ENCODE measurements around the gene SDHC.
"Not testable (repeated sequence)": the region's sequence is repeated elsewhere in the genome, so short reads cannot be mapped to it uniquely, and the experiment has no call there.

The SDHC gene

DNA sequence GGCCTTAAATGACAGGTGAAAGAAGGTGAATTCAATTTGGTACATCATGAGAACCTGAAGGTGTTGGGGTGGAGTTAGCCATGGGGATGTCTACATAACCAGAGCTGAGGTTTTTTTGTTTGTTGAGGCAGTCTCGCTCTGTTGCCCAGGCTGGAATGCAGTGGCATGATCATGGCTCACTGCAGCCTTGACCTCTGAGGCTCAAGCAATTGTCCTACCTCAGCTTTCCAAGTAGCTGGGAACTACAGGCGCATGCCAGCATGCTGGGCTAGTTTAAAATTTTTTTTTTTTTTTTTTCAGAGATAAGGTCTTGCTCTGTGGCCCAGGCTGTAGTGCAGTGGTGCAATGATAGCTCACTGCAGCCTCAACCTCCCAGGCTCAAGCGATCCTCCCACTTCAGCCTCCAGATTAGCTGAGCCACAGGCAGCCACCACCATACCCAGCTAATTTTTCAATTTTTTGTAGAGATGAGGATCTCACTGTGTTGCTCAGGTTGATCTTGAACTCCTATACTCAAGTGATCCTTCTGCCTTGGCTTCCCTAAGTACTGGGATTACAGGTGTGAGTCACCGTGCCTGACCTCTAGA, 2.5 kb upstream of the SDHC start:
- DNase-seq = no peak

DNA sequence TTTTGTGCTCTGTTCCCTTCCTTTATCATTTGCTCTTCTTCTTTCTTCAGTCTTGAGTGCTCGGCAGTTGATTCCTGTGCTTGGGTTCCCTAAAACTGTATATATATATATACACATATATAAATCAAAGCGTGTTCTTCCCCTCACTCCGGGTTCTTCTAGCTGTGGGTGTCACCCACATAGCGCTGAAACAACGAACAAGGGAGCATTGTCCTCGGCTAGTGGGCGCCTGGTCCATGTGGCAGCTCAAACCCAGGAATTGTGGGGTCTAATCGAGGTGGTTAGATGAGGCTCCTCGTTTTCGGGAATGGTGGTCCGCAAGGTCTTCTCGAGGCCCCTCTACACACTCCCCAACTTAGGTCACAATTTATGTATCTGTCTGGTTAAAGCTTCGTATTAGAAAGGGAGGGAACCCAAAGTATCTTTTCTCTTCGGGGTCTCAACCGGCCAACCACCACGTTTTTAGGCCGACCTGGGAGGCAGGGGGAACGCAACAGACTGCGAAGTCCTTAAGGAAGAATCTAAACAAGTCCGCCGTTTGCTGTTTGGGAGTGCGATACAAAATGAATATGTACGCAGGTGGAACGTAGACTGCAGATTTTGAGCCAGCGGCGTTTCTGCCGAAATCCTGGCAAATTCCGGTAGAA, 504 bp upstream of the SDHC start:
- no peak for DNase-seq

DNA sequence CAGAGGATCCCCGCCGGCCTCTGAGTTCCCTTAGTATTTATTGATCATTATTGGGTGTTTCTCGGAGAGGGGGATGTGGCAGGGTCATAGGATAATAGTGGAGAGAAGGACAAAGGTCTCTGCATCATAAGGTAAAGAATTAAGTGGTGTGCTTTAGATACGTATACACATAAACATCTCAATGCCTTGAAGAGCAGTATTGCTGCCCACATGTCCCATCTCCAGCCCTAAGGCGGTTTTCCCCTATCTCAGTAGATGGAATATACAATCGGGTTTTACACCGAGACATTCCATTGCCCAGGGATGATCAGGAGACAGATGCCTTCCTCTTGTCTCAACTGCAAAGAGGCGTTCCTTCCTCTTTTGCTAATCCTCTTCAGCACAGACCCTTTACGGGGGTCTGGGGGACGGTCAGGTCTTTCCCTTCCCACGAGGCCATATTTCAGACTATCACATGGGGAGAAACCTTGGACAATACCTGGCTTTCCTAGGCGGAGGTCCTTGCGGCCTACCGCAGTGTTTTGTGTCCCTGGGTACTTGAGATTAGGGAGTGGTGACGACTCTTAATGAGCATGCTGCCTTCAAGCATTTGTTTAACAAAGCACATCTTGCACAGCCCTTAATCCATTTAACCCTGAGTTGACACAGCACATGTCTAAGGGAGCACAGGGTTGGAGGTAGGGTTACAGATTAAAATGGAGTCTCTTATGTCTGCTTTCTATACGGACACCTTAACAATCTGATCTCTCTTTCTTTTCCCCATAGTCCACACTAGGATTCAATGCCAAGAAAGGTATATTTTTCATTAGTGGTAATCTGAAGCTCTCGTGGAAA, 1.9 kb downstream of the SDHC start:
- DNase-seq = not testable (repeated sequence)

DNA sequence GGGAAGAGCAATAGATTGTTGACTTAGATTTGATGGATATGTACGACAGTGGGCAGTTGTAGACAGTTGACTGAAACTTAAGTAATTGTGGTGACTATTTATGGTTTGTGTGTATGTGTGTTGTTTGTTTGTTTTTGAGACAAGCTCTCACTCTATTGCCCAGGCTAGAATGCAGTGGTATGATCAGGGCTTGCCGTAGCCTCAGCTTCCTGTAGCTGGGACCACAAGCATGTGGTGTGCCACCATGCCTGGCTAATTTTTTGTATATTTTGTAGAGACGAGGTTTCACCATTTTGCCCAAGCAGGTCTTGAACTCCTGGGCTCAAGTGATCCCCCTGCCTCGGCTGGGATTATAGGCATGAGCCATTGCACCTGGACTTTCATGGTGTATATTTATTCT, 9.8 kb downstream of the SDHC start:
- no peak for DNase-seq

DNA sequence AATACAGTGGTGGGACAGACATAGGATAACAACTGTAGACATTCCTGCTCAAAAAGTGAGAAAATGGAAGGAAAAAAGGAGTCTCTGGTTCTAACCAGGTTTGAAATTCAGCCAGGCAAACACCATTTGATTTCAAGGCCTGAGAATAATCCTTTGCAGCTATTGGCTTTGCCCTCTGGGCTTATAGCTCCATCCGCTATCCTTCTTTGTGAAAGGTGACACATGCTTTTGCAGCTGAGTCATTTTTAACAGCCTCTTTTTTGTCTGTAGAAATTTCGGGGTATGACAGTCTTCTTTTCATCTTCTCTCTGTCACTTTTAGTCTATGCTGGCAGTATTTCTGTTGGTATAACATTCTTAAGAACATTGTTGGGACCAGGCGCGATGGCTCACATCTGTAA, 16.2 kb downstream of the SDHC start:
- no peak for DNase-seq

DNA sequence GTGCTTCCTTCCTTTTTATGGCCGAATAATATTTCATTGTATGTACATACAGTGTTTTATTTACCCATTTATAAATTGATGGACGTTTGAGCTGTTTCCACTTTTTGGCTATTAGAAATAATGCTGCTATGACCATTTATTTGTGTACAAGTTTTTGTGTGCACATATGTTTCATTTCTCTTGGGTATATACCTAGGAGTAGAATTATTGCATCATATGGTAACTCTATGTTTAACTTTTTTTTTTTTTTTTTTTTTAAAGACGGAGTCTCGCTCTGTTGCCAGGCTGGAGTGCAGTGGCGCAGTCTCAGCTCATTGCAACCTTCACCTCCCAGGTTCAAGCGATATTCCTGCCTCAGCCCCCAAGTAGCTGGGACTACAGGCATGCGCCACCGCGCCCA, 19.0 kb downstream of the SDHC start:
- no peak for DNase-seq

DNA sequence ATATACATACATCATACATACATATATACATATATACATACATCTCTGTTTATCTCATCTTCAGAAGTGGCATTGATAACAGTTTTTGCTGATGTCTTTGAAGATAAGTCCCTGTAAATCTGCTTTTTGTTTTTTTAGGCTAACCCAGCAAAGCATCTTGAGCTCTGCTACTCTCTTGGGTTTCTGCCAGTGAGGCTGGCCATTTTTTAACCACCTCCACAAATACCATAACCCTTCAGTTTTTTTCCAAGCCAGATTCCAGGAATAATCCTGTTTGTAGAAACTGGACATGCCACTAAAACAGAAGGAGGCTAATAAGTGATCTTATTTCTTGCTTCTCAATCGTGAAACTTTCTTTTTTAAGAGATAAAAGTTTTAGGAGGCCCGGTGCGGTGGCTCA, 21.6 kb downstream of the SDHC start:
- no peak for DNase-seq

DNA sequence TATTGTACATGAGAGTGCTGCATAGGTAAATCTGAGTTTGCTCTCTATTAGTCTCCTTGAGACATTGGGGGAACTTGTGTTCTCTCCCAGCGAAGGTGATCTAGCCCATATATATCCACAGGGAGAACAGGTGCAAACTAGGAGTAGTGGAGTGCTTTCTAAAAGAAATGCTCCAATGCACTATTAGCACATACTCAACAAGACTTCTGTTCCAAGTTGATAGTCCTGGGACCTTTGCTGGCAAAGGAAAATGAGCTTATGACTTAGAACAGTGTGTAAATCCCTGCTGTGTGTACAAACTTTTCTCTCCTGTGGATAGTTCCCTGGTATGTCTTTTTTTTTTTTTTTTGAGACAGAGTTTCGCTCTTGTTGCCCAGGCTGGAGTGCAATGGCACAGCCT, 28.0 kb downstream of the SDHC start:
- DNase-seq = no peak

DNA sequence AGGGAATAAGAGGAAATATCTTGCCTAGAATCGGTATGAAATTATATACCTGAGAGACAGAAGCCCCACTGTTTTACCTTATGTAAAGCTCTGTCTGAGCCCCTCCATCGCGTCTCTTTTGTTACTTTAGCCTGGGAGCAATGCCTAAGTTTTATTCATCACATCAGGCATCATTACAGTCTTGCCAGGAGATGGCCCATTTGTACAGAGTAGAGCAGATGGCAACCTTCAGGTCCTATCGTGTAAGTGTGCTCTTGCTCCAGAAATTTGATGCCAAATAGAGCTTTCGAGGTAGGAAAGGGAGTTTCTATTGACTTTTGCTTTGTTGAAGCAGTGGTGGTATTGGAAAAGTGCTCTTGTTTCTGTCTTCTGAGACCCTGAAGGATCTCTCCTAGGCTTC, 28.6 kb downstream of the SDHC start:
- DNase-seq = no peak

DNA sequence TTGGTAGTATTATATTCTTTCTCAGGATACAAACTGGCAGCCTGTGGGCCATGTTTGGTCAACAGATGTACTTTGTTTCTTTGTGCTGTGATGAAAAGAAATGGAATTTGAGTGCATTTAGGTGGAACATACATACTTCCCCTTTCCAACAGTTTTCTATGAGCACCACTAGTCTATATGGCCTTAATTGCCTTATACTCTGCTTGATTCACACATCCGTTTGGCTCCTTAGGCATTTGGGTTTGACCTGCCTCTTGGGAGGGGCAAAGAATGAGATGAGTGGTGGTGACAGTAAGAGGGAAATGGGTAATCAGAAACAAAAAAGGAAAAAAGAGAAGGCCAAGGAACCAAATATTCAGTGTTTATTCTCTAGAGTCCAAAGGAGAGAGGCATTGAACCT, 36.5 kb downstream of the SDHC start:
- no peak for DNase-seq

DNA sequence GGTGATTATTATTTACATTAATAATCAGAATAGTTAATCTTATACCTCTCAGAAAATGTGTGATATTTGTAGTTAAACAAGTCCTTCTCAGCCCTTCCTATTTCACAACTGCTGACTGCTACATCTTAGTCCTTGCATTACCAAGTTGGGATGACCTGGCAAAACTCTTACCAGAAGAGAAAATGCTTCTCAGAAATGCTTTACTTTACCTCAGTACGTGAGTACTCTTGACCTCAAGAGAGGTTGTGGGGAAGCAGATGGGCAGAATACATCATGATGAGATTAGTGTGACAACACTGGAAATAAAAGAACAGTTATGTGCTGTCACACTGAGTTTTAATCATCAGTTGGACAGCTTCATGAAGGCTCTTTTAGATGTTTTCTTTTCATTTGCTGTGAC, 37.3 kb downstream of the SDHC start:
- no peak for DNase-seq

DNA sequence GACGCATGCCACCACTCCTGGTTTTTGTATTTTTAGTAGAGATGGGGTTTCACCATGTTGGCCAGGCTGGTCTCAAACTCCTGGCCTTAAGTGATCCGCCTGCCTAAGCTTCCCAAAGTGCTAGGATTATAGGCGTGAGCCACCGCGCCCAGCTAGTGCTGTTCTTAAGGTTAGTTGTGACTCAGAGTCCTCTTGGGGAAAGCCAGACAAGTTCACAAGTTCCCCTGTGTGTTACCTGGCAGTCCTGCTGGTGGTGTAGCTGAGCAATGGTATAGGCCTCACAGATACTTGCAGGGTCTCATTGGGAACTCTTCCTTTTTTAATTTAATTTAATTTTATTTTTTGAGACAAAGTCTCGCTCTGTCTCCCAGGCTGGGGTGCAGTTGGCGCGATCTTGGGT, 42.9 kb downstream of the SDHC start:
- DNase-seq = no peak

DNA sequence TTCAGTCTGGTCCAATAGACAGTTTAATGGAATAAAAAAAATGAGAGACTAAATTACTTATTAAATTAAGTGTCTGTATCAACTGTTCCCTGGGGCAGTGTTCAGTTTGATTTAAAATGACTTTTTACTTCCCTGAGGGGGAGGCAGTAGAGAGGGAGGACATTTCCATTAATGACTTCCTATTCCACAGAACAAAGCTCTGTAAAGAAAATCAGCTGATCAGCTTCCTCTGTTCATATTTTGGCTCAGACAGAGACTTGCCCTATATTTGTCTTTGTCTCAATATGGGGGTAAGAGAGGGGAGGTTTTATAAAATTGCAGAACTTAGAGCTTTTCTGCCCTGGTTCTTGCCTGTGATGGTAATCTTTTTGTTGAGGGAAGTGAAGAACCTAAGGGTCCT, 45.1 kb downstream of the SDHC start:
- no peak for DNase-seq

DNA sequence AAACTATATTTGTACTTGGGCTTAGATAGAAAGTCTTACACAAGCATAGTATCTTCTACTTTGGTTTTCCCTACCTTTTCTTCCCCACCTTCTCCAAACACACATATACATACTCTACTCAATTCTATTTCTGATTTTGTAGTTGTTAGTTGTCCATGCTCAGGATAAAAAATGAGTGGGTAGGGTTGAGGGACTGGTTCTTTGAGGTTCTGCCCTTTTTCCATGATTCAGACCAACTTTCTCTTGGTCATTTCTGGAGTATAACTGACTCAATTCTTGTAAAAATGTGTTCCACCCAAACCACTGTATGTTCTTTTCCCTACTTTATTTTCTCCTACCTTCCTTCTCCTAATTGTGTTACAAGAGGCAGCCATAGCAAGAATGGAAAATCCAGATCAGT, 50.2 kb downstream of the SDHC start:
- DNase-seq = no peak

DNA sequence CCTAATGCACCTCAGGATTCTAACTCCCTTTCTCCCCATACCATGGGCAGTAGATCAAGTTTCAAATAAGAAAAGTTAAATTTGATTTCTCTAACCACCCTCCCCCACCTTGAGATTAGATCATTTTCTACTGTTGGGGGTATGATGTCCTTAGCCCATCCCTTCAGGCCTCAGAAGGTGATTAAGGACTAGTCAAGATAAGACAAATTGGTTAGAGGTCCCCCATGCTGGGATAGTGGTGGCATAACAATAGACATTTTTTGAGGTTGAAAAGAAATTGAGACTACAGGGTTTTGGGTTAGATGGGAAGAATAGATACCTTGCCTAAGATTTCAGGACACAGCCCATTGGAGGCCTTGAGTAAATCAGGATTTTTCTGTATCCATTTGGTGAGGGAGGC, 51.0 kb downstream of the SDHC start:
- DNase-seq = no peak

DNA sequence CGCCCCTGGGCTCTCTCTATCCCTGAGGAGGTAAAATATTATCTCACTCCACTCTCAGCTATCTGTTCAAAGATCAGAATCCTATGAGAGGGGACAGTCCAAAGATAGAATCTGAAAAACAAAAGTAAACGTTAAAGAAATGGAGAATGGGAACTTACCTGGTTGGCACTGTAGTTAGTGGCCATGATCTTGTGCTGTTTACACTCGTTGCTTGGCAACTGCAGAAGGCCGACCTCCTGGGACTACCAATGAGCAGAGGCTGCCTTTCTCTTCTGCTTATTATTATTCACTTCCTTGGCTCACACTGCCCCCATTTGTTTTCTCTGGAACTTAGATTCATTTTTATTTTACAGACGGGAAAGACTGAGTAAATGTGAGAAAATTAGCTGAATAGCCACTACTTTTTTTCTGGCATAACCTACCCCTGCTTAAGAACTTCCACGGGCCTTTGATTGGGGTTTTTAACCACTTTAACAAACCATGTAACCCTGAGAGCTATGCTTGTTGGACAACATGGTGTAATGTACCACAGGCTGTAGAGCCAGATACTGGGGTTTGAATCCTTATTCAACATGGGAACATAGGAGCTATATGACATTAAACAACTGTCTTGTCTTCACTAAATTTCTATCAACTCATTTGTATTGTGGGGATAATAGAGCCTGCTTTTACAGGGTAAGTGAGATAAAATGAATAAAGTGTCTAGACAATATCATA, 53.7 kb downstream of the SDHC start, which contains the start of gene CFAP126:
TSS of gene CFAP126 (minus strand) at position 193 of the 717 bp plus-strand sequence. CDS start at position 185, 8 bp downstream.
- peak; percentile 72 for DNase-seq

DNA sequence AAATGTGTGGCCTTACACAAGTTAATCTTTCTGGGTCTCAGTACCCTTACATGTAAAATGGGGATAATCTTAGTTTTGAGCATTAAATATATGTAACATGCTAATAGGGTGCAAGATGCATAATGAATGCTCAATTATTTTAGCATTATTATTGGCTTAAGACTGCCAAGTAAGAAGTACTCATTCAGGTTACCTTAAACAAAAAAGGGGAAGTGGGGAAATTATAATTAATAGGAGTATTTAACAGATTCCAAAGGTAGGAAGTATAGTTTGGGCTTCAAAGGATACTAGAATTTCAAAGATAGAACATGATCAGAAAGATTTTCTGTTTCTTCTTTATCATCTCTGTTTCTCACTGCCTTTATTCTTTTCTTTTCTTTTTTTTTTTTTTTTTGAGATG, 59.3 kb downstream of the SDHC start:
- no peak for DNase-seq

DNA sequence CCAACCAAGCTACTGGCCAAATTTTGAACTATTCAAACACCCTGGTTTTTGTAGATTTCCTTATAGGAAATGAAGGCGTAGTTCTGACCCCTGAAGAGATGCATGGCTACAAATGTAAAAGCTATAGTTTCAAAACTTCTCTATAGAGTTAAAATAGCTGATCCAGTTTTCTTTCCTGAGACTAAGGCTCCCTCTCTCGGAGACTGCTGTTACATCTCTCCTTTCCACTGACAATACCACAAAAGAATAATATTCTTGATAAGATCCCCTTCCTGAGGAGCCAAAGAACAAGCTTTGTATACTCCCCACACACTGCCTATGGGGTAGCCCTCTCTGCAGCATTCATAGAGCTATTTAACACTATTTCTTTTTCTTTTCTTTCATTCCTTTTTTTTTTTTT, 60.2 kb downstream of the SDHC start:
- DNase-seq = no peak

DNA sequence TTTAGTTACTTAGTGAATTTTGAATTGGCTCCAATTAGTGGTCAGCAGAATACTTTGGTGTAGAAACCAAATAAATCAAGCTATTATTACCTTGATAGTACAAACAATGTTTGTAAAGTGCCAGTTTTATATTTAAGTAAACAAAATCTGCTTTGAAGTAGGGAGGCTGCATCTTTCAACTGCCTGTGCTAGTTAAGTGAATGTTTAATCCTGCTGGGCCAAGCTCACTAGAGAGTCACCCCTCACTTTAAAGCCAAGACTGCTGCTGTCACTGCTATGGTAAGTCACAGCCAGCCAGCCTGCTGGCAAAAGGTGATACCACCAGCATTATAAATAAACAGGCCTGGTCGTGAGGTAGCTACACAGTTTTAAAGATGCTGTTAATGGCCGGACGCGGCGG, 63.8 kb downstream of the SDHC start:
- no peak for DNase-seq

DNA sequence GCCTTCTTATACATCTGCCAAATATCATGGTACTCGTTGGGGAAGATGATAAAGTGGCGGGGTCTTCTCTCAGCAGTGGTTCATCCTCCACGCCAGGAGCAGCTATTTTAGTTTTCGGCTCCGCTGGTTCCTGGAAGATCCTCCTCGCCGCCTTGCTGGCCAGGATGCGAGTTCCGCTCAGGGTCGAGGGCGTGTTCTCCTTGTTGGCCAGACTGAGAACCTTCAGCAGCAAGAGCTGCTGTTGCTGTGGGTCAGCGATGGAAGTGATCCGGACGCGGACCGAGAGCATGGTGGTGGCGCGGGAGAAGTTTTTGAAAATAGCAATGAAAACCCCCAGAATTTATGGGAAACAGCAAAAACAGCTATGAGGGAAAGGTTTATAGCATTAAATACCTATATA, 64.9 kb downstream of the SDHC start:
- DNase-seq = no peak

DNA sequence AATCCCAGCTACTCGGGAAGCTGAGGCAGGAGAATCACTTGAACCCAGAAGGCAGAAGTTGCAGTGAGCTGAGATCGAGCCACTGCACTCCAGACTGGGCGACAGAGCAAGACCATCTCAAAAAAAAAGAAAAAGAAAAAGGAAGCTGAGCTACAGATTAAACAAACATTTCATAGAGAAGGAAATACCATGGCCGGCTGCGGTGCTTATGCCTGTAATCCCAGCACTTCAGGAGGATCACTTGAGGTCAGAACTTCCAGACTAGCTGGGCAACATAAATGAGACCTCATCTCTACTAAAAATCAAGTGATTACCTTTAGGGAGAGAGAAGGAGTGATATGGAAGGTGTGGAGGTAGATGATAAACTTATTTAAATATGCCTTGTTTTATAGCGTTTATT, 67.5 kb downstream of the SDHC start:
- DNase-seq = no peak

DNA sequence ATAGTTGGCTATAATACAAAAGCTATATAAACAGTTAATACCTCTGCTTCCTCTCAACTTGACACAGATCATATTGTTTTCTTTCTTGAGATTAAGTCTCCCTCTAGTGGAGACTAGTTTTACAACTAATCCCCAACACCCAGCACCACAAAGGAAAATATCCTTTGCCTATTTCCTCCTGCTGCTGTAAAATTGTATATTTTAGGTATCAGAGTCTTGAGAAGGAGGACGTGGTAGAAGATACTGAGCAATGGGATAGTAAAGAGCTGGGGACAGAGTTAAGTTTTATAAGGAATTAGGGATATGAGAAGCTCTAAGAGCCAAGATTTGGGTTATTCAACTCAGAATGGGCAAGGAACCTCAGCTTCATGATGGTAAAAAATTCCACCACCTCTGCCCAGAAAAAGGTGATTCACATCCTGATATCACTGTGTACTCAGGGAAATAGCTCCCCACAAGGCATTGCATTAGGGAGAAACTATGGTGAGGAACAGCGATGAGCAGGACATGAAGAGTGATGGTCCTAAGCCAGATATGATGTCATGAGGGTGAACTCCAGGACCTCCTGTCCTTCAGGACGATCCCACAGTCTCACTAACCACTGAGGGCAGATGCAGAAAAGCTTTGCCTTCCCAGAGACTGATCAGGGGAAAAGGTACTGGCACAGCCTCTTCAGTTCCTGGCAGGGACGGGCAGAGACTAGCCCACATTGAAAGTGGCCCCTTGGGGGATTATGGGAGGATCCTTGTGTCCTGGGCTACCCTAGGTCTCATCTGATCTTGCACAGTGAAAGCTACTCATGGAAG, 68.2 kb downstream of the SDHC start:
- peak; percentile 37 for DNase-seq

DNA sequence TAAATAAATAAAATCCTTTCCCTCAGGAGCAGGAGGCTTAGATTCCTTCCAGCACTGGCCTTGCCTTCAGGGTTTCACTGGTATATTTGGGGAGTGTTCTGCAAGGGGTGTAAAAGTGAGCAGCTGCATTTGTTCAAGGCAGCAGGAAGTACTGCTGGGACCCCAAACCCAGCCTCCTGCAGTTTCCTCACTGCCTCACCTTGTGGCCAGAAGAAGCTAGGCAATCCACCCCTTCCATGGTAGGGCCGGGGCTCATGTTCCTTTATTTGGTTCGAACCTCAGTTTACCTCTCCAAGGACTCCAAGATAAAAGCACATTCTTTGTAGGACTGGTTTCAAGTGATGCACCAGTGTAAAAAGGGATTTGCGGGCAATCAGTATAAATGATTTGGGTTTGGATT, 74.5 kb downstream of the SDHC start:
- no peak for DNase-seq

All from NCI-H2029 treated with DMSO at 0.1 percent for 48 hours (cell line).